Lung (tissue), 12 donors: ENCODE results near the gene ALDH16A1. TPM values are rescaled to one million over a fixed set of nuclear protein-coding genes. Genes with fewer than 3 reads are reported as not detected.
A peak's percentile ranks its signal among the peaks of the same experiment; 100 is the strongest.

Source experiments
- ATAC-seq: fragments of 200-7000 bp; cut with Tn5 transposase; one replicate; pipeline ENCODE4 v1.9.1; 2020; ENCODE audit warnings: moderate number of reproducible peaks; ENCODE audit not compliant: insufficient read depth, low FRiP score
- DNase-seq, 3 donors: peaks; one replicate each; pipeline ENCODE4 v3.0.0-alpha.2; 2013 to 2017
- H3K27ac ChIP-seq, 2 donors: one replicate each; pipeline ENCODE4 v1.5.1; 2013; ENCODE audit warnings: mild to moderate bottlenecking in 2 of 2, moderate library complexity in 2 of 2, control low read depth in 1 of 2, inconsistent platforms in 1 of 2, low read depth in 1 of 2, low read length in 1 of 2
- H3K27me3 ChIP-seq, 3 donors: one replicate each; pipeline ENCODE4 v1.5.1; 2013; ENCODE audit warnings: low read length in 2 of 3; ENCODE audit not compliant: control insufficient read depth in 3 of 3, insufficient read depth in 3 of 3
- H3K36me3 ChIP-seq, 4 donors: one replicate each; pipeline ENCODE4 v1.5.1; 2013; ENCODE audit warnings: low read length in 4 of 4, mild to moderate bottlenecking in 1 of 4, moderate library complexity in 1 of 4; ENCODE audit not compliant: control insufficient read depth in 4 of 4, insufficient read depth in 4 of 4
- H3K4me1 ChIP-seq, 5 donors: one replicate each; pipeline ENCODE4 v1.5.1; 2013; ENCODE audit warnings: low read length in 5 of 5, mild to moderate bottlenecking in 2 of 5, moderate library complexity in 1 of 5; ENCODE audit not compliant: control insufficient read depth in 5 of 5, insufficient read depth in 5 of 5
- H3K4me3 ChIP-seq: one replicate; pipeline ENCODE4 v1.5.1; 2013; ENCODE audit warnings: mild to moderate bottlenecking, control low read depth, moderate library complexity
- H3K9ac ChIP-seq, 2 donors: one replicate each; pipeline ENCODE4 v1.5.1; 2013; ENCODE audit warnings: low read length in 2 of 2, control low read depth in 1 of 2; ENCODE audit not compliant: insufficient read depth in 1 of 2
- H3K9me3 ChIP-seq, 4 donors: one replicate each; pipeline ENCODE4 v1.5.1; 2013; ENCODE audit warnings: low read length in 3 of 4, mild to moderate bottlenecking in 1 of 4, moderate library complexity in 1 of 4; ENCODE audit not compliant: control insufficient read depth in 4 of 4, insufficient read depth in 3 of 4
- WGBS, 2 donors: extraction: QIAGEN DNeasy Blood & Tissue Kit; methylation state at CpG; one replicate each; pipeline ENCODE4 v1.1.7; 2013; 5-methylcytosine and 5-hydroxymethylcytosine counted together
- polyA plus RNA-seq, 2 donors: library from polyadenylated mRNA; stranded (reverse); fragments of 200-250 nt; gene quantifications; one replicate each; pipeline ENCODE4 v1.2.1, GENCODE V29; 2013
- total RNA-seq, 2 donors: library from RNA; depleted of rRNA in 1 of 2; stranded (reverse); fragments of >200 nt in 1 of 2; gene quantifications; one replicate each; pipeline ENCODE4 v1.2.1, GENCODE V29; 2014 to 2021
- TF ChIP-seq, protein P1 (sequence below): IDR thresholded peaks from 2 replicates; pipeline ENCODE4 v1.5.1; 2012; ENCODE audit warnings: mild to moderate bottlenecking; ENCODE audit errors: control extremely low read depth, extremely low read depth
- donor health status: control.
- donor health status: control.
- donor health status: Bipolar disorder and iron deficiency.
- donor health status: healthy.
- donor health status: DM: yes; HTN: yes; CAD: no.

ALDH16A1 gene
- total and polyA plus RNA-seq, 4 donors, result 21.1 to 53.3 (median 37.4) TPM

DNA sequence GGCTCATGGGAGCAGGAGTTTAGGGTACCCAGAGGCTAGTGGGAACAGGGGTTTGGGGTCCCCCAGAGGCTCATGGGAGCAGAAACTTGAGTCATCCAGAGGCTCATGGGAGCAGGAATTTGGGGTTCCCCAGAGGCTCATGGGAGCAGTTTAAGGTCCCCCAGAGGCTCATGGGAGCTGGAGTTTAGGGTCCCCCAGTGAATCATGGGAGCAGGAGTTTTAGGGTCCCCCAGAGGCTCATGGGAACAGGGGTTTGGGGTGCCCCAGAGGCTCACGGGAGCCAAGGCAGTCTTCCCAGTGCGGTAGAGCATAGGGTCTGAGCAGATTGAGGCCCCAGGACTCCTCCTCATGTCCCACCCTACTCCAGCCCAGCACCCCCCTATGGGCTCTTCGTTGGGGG is 12.3 kb downstream of the ALDH16A1 start:
- Histone ChIP-seq H3K27ac (no peak overlapping the region), H3K9me3 (no peaks in the 10 kb centered on the region), H3K9ac (no peak overlapping the region), H3K27me3 (no peaks in the 10 kb centered on the region), H3K36me3 (peaks cover 0 to 42% (median 1%) of the 10 kb centered on the region in 4 donors), H3K4me1 (no peaks in the 10 kb centered on the region), H3K4me3 (no peak overlapping the region)
- TF ChIP-seq, protein P1, sequence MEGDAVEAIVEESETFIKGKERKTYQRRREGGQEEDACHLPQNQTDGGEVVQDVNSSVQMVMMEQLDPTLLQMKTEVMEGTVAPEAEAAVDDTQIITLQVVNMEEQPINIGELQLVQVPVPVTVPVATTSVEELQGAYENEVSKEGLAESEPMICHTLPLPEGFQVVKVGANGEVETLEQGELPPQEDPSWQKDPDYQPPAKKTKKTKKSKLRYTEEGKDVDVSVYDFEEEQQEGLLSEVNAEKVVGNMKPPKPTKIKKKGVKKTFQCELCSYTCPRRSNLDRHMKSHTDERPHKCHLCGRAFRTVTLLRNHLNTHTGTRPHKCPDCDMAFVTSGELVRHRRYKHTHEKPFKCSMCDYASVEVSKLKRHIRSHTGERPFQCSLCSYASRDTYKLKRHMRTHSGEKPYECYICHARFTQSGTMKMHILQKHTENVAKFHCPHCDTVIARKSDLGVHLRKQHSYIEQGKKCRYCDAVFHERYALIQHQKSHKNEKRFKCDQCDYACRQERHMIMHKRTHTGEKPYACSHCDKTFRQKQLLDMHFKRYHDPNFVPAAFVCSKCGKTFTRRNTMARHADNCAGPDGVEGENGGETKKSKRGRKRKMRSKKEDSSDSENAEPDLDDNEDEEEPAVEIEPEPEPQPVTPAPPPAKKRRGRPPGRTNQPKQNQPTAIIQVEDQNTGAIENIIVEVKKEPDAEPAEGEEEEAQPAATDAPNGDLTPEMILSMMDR, result no peak
- 92 to 100% methylated on average over 3 of the region's 3 CpGs for whole genome bisulfite sequencing, 2 donors
- DNase-seq (no peak), ATAC-seq (no peak)

DNA sequence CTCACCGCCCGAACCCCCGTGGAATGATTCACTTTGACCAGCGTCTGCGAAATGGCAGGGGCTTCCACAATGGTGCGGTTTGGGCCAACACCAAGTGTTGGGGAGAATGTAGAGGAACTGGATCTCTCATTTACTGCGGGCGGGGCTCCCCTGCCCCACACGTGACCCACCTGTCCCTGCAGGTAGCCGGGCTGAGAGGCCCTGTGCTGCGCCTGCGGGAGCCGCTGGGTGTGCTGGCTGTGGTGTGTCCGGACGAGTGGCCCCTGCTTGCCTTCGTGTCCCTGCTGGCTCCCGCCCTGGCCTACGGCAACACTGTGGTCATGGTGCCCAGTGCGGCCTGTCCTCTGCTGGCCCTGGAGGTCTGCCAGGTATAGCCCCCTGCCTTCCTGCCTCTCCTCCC is 15.2 kb downstream of the ALDH16A1 start:
- DNase-seq (no peak), ATAC-seq (no peak)
- Histone ChIP-seq H3K27me3 (no peaks in the 10 kb centered on the region), H3K9me3 (no peaks in the 10 kb centered on the region), H3K9ac (no peak overlapping the region), H3K27ac (no peak overlapping the region), H3K4me3 (no peak overlapping the region), H3K36me3 (peaks cover 0 to 32% (median 0%) of the 10 kb centered on the region in 4 donors), H3K4me1 (no peaks in the 10 kb centered on the region)
- TF ChIP-seq, protein P1, result no peak
- WGBS, 2 donors, result 89 to 90% methylated on average over 17 to 19 of the region's 19 CpGs

DNA sequence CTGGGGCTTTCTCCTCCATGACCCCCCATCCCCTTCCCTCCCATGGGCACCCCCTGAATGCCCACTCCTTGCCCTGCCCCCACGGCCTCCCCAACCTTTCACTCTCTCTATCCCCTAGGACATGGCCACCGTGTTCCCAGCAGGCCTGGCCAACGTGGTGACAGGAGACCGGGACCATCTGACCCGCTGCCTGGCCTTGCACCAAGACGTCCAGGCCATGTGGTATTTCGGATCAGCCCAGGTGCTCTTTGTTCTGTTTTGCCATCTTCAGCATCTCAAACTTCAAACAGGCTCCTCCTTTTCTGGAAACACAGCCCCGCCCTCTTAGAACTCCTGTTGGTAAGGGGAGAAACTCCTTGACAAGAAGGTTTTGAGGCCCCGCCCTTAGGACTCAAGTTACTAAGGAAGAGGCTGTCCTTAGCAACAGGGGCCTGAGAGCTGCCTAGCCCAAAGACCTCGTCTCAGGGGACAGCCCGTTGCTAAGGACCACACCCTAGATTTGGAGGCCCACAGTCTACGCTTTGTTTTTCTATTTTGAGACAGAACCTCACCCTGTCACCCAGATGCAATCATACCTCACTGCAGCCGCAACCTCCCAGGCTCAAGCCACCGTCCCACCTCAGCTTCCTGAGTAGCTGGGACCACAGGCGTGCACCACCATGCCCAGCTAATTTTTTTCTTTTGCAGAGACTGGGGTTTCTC is 15.9 kb downstream of the ALDH16A1 start:
- ATAC-seq, result no peak
- H3K27ac ChIP-seq, result peak overlapping the region in 1 of 2 donors; percentile 28
- no peak overlapping the region for H3K9ac ChIP-seq

More for the DNA sequence above, 15.9 kb downstream of the ALDH16A1 start:
- Histone ChIP-seq H3K27me3 (no peaks in the 10 kb centered on the region), H3K36me3 (peaks cover 0 to 30% (median 0%) of the 10 kb centered on the region in 4 donors), H3K4me3 (no peak overlapping the region), H3K4me1 (peaks cover 0 to 4% (median 0%) of the 10 kb centered on the region in 5 donors), H3K9me3 (no peaks in the 10 kb centered on the region)
- DNase-seq, result peak in 2 of 3 donors; percentile 33 to 36
- TF ChIP-seq, protein P1, result no peak
- 57 to 60% methylated on average over 15 of the region's 15 CpGs for WGBS, 2 donors
